HL-60 (cell line): ENCODE results near the gene EDA.

Experiments
- DNase-seq, 2 experiments: peaks; one replicate each; pipeline ENCODE4 v3.0.0-alpha.2; 2010 to 2020; ENCODE audit warnings: low read depth in 1 of 2, low spot score in 1 of 2
- H3K27ac ChIP-seq: fragments of 250-450 bp; sonication (Bioruptor Pico); replicated peaks from 2 replicates; pipeline ENCODE4 v1.5.1; 2020; ENCODE audit warnings: mild to moderate bottlenecking, moderate library complexity
- H3K27me3 ChIP-seq: fragments of 250-450 bp; sonication (Bioruptor Pico); 2 replicates; pipeline ENCODE4 v1.5.1; 2021; ENCODE audit warnings: mild to moderate bottlenecking, moderate library complexity; ENCODE audit not compliant: insufficient read depth, poor library complexity, severe bottlenecking
- H3K4me3 ChIP-seq: replicated peaks from 2 replicates; pipeline ENCODE4 v1.5.1; 2011; ENCODE audit warnings: mild to moderate bottlenecking, control low read depth, low read length; ENCODE audit not compliant: insufficient read depth
- CTCF ChIP-seq: IDR thresholded peaks from one replicate; pipeline ENCODE4 v1.5.1; 2011; ENCODE audit warnings: low read length, control low read depth, inconsistent platforms; ENCODE audit not compliant: insufficient read depth
- GABPA ChIP-seq: IDR thresholded peaks from 2 replicates; pipeline ENCODE4 v1.6.1; 2012; ENCODE audit warnings: low read depth
- POLR2AphosphoS5 ChIP-seq: IDR thresholded peaks from 2 replicates; pipeline ENCODE4 v1.6.1; 2012; ENCODE audit warnings: low read depth
- REST ChIP-seq: IDR thresholded peaks from 2 replicates; pipeline ENCODE4 v1.6.1; 2012; ENCODE audit warnings: low read depth; ENCODE audit not compliant: insufficient replicate concordance
- SPI1 ChIP-seq: IDR thresholded peaks from 2 replicates; pipeline ENCODE4 v1.6.1; 2012; ENCODE audit warnings: low read depth, mild to moderate bottlenecking, borderline replicate concordance

The EDA gene

GRCh38 chrX:70046978-70047377, 431.1 kb downstream of the EDA start:
- Histone ChIP-seq H3K4me3 (no peak overlapping the region), H3K27me3 (no peaks in the 10 kb centered on the region), H3K27ac (no peak overlapping the region)
- TF ChIP-seq POLR2AphosphoS5 (no peak), CTCF (no peak), REST (no peak), SPI1 (no peak), GABPA (no peak)
- no peak for DNase-seq

GRCh38 chrX:70049406-70049805, 433.5 kb downstream of the EDA start:
- no peaks in the 10 kb centered on the region for H3K27me3 ChIP-seq
- no peak for TF ChIP-seq SPI1
- TF ChIP-seq GABPA: no peak
- no peak for TF ChIP-seq CTCF
- no peak for TF ChIP-seq POLR2AphosphoS5
- no peak for TF ChIP-seq REST
- H3K4me3 ChIP-seq: no peak overlapping the region
- H3K27ac ChIP-seq: no peak overlapping the region
- no peak for DNase-seq

- no peak for DNase-seq
- H3K27me3 ChIP-seq: no peaks in the 10 kb centered on the region
- no peak within 1 kb of the TSS for H3K27ac ChIP-seq
- TF ChIP-seq POLR2AphosphoS5: no peak
- no peak for TF ChIP-seq GABPA
- TF ChIP-seq CTCF: no peak
- H3K4me3 ChIP-seq: no peak within 1 kb of the TSS
These were observed 434.0 kb downstream of the EDA start, which contains the start of gene AWAT2 for GRCh38 chrX:70049925-70050324. Gene AWAT2, minus strand, starts transcription at chrX:70049938. Its CDS starts 6 bp downstream, at chrX:70049932.

GRCh38 chrX:70052895-70053615, 437.1 kb downstream of the EDA start:
- DNase-seq: no peak
- H3K27me3 ChIP-seq: no peaks in the 10 kb centered on the region
- H3K27ac ChIP-seq: no peak overlapping the region
- TF ChIP-seq SPI1: no peak
- TF ChIP-seq CTCF: no peak
- TF ChIP-seq POLR2AphosphoS5: no peak
- TF ChIP-seq GABPA: no peak
- TF ChIP-seq REST: no peak
- no peak overlapping the region for H3K4me3 ChIP-seq
